ENCODE measurements around the gene GPRASP1.

GPRASP1 gene

GRCh38 chrX:102696306-102696705 lies 45.0 kb downstream of the GPRASP1 start:
- DNase-seq (ENCODE audit: low spot score): no peak

GRCh38 chrX:102697494-102697893 lies 46.2 kb downstream of the GPRASP1 start:
- DNase-seq (ENCODE audit: low spot score): no peak
